Endothelial cell of umbilical vein (primary cell): ENCODE results near the gene STMP1. TPM values are rescaled to one million over a fixed set of nuclear protein-coding genes. Genes with fewer than 3 reads are reported as not detected.

Source experiments
- BruUV-seq: library from RNA; stranded (reverse); fragments of 400-500 nt; replicated peaks from 2 replicates; lab custom pipeline; 2021; lab: Mats Ljungman, UMichigan
- CTCF ChIA-PET: fragments of 300-600, 350-600 bp; sonication (Branson Sonifier 250); formaldehyde crosslinking; loops from one replicate; lab custom pipeline; 2021; ENCODE audit warnings: antibody characterized with exemption, inconsistent platforms; lab: Charles Lee
- POLR2A ChIA-PET: fragments of 300-600, 350-600 bp; sonication (Branson Sonifier 250); formaldehyde crosslinking; loops from one replicate; lab custom pipeline; 2021; ENCODE audit warnings: antibody characterized with exemption, inconsistent platforms; lab: Charles Lee
- DNase-seq: peaks from one replicate; pipeline ENCODE4 v3.0.0-alpha.2; 2011; ENCODE audit warnings: low read depth, low spot score
- FAIRE-seq: peaks from 2 replicates; lab custom pipeline; 2011; peaks lifted over from hg19 to GRCh38; lab: Jason Lieb, UNC
- H2AFZ ChIP-seq: 2 replicates; pipeline ENCODE4 v1.6.0; 2012; ENCODE audit warnings: low read depth, low read length, control low read depth, inconsistent platforms
- H3K27ac ChIP-seq: 2 replicates; pipeline ENCODE4 v1.5.1; 2011; ENCODE audit warnings: low read depth, mild to moderate bottlenecking, control low read depth, low read length, moderate library complexity; ENCODE audit not compliant: insufficient read depth
- H3K27me3 ChIP-seq, 2 experiments: 2 replicates each; pipeline versions ENCODE4 v1.6.0 to v1.6.1; 2011; ENCODE audit warnings: low read length in 2 of 2, mixed read lengths in 1 of 2; ENCODE audit not compliant: control insufficient read depth in 2 of 2, insufficient read depth in 2 of 2
- H3K36me3 ChIP-seq, 2 experiments: 2 replicates in 1 of 2; 3 replicates in 1 of 2; pipeline ENCODE4 v1.5.1; 2011; ENCODE audit warnings: low read length in 2 of 2, mild to moderate bottlenecking in 1 of 2, moderate library complexity in 1 of 2; ENCODE audit not compliant: control insufficient read depth in 2 of 2, insufficient read depth in 2 of 2; ENCODE audit errors: extremely low read depth in 1 of 2
- H3K4me1 ChIP-seq: 3 replicates; pipeline ENCODE4 v1.5.1; 2011; ENCODE audit warnings: mild to moderate bottlenecking, low read length; ENCODE audit not compliant: control insufficient read depth, insufficient read depth; ENCODE audit errors: extremely low read depth
- H3K4me2 ChIP-seq: 2 replicates; pipeline ENCODE4 v1.6.1; 2011; ENCODE audit warnings: low read length, control low read depth, mixed read lengths; ENCODE audit not compliant: insufficient read depth
- H3K4me3 ChIP-seq, 3 experiments: fragments of 200-600 bp in 1 of 3; sonication (generic), shearing (Covaris generic) in 1 of 3; replicated peaks in 1 of 3; 2 replicates each; pipeline ENCODE4 v1.5.1; 2011 to 2016; ENCODE audit warnings: control low read depth in 3 of 3, low read length in 3 of 3, mild to moderate bottlenecking in 2 of 3, inconsistent platforms in 1 of 3, low read depth in 1 of 3, moderate library complexity in 1 of 3; ENCODE audit not compliant: insufficient read depth in 1 of 3
- H3K79me2 ChIP-seq: 2 replicates; pipeline ENCODE4 v1.6.0; 2012; ENCODE audit warnings: low read length, inconsistent platforms; ENCODE audit not compliant: control insufficient read depth, insufficient read depth
- H3K9ac ChIP-seq: replicated peaks from 2 replicates; pipeline ENCODE3; 2011; ENCODE audit warnings: low read length, control low read depth; ENCODE audit not compliant: insufficient read depth; ENCODE audit errors: extremely low read depth
- H3K9me1 ChIP-seq: replicated peaks from 3 replicates; pipeline ENCODE4 v1.6.0; 2011; ENCODE audit warnings: mild to moderate bottlenecking, low read length; ENCODE audit not compliant: control insufficient read depth, insufficient read depth; ENCODE audit errors: extremely low read depth
- H3K9me3 ChIP-seq: replicated peaks from 2 replicates; pipeline ENCODE4 v1.5.1; 2012; ENCODE audit warnings: low read length, inconsistent platforms; ENCODE audit not compliant: control insufficient read depth, insufficient read depth
- H4K20me1 ChIP-seq: replicated peaks from 2 replicates; pipeline ENCODE3; 2011; ENCODE audit warnings: mild to moderate bottlenecking, low read length; ENCODE audit not compliant: control insufficient read depth, insufficient read depth; ENCODE audit errors: extremely low read depth
- CTCF ChIP-seq, 2 donors: IDR thresholded peaks; 1 replicate in 1 of 2; 2 replicates in 1 of 2; pipeline ENCODE4 v1.5.1; 2011; ENCODE audit warnings: low read length in 2 of 2, mild to moderate bottlenecking in 2 of 2, moderate library complexity in 2 of 2, control low read depth in 1 of 2, inconsistent platforms in 1 of 2, low read depth in 1 of 2; ENCODE audit not compliant: insufficient read depth in 1 of 2; ENCODE audit errors: extremely low read depth in 1 of 2
- EZH2 ChIP-seq: IDR thresholded peaks from 2 replicates; pipeline ENCODE4 v1.6.1; 2012; ENCODE audit warnings: borderline replicate concordance, low read depth, mild to moderate bottlenecking, moderate library complexity, low read length, inconsistent platforms; ENCODE audit not compliant: severe bottlenecking
- FOS ChIP-seq: IDR thresholded peaks from 2 replicates; pipeline ENCODE4 v1.6.1; 2011; ENCODE audit warnings: mild to moderate bottlenecking, low read length, moderate library complexity, borderline replicate concordance; ENCODE audit not compliant: insufficient read depth
- GATA2 ChIP-seq: IDR thresholded peaks from 2 replicates; pipeline ENCODE4 v1.7.0; 2011; ENCODE audit warnings: low read depth, mild to moderate bottlenecking, moderate library complexity, mixed read lengths, low read length; ENCODE audit not compliant: insufficient read length, insufficient read depth
- JUN ChIP-seq: IDR thresholded peaks from 2 replicates; pipeline ENCODE4 v1.6.1; 2011; ENCODE audit warnings: borderline replicate concordance, low read depth; ENCODE audit not compliant: insufficient read length, insufficient read depth
- MAX ChIP-seq: IDR thresholded peaks from 2 replicates; pipeline ENCODE4 v1.6.1; 2011; ENCODE audit not compliant: insufficient read depth, insufficient read length
- MYC ChIP-seq: IDR thresholded peaks from one replicate; pipeline ENCODE4 v1.6.1; 2011; ENCODE audit warnings: mild to moderate bottlenecking, low read depth, low read length
- POLR2A ChIP-seq: IDR thresholded peaks from 2 replicates; pipeline ENCODE4 v1.6.1; 2012; ENCODE audit warnings: low read depth, mild to moderate bottlenecking, control low read depth, low read length
- POLR2AphosphoS5 ChIP-seq: IDR thresholded peaks from 2 replicates; pipeline ENCODE4 v1.6.1; 2012; ENCODE audit warnings: low read depth, mild to moderate bottlenecking, control low read depth, low read length, moderate library complexity; ENCODE audit not compliant: insufficient read depth
- dilution Hi-C: fragments of 300-500 bp; cut with MboI; formaldehyde crosslinking; loops from one replicate; pipeline ENCODE4 v1.15.0; 2019; ENCODE audit warnings: low sequenced_read_pairs; ENCODE audit not compliant: extremely low pct_ligation_motif_present
- intact Hi-C: fragments of 100-400 bp; cut with micrococcal nuclease; formaldehyde crosslinking; loops from one replicate; pipeline ENCODE4 v1.10.0; 2022
- polyA plus RNA-seq, 4 experiments: library from polyadenylated mRNA; depleted of rRNA in 3 of 4; stranded (reverse) in 3 of 4; unstranded in 1 of 4; fragments of >200 nt; gene quantifications; 2 replicates each; pipeline versions ENCODE4 v1.2.1 to v1.2.3, GENCODE V29; 2011 to 2012; ENCODE audit warnings: missing spikeins in 1 of 4
- total RNA-seq: library from RNA; stranded (reverse); gene quantifications from 2 replicates; pipeline ENCODE4 v1.2.3, GENCODE V29; 2021

The STMP1 gene
- total and polyA plus RNA-seq, 2 donors (not counting 3 experiments of a cell fraction or from before 2014, with no cell fraction given) = 17.1 to 31.3 TPM

- ChIA-PET CTCF (interaction anchor here (1.2 kb wide), 1 partner anchor 28 kb away, joined by 4 read pairs; no protein-coding TSS in a partner anchor), POLR2A (no interaction called here)
- DNase-seq (no peak), FAIRE-seq (no peak)
- peaks cover 5 to 19% of the 10 kb centered on the region in 2 experiments for H3K36me3 ChIP-seq
- no peaks in the 10 kb centered on the region for H3K27me3 ChIP-seq
- H3K4me2 ChIP-seq = no peak overlapping the region
- no peaks in the 10 kb centered on the region for H3K79me2 ChIP-seq
- no peaks in the 10 kb centered on the region for H3K4me1 ChIP-seq
- H3K27ac ChIP-seq = no peak overlapping the region
- dilution Hi-C loops (no loop called here), intact Hi-C loops (no loop called here)
- no peak overlapping the region for H3K4me3 ChIP-seq
- BruUV-seq = no TSS peak
- no peaks in the 10 kb centered on the region for H3K9me3 ChIP-seq
- TF ChIP-seq GATA2 (no peak), JUN (no peak), POLR2A (no peak), POLR2AphosphoS5 (no peak), MYC (no peak), EZH2 (no peak), CTCF (IDR thresholded peaks at IDR 0.05; ENCODE audit: extremely low read depth in 1 of 2, insufficient read depth in 1 of 2, low read depth in 1 of 2, low read length in 2 of 2) (no peak), FOS (no peak), MAX (no peak)
- H3K9ac ChIP-seq = no peak overlapping the region
- H4K20me1 ChIP-seq = no peaks in the 10 kb centered on the region
- H3K9me1 ChIP-seq = no peaks in the 10 kb centered on the region
- H2AFZ ChIP-seq = no peak overlapping the region
Measured at GRCh38 chr7:135617781-135618180, 44.5 kb upstream of the STMP1 start.
